ENCODE results near the gene ELMO1. TPM values are rescaled to one million over a fixed set of nuclear protein-coding genes. Genes with fewer than 3 reads are reported as not detected.

The ELMO1 gene
- total and polyA plus RNA-seq, 2 experiments from 2014 or later: 6.5 to 24.9 TPM

GRCh38 chr7:37009125-37009675, 439.5 kb downstream of the ELMO1 start:
- TF ChIP-seq ZNF331 (CRISPR knock-in tag; IDR thresholded peaks at IDR 0.05; ENCODE audit: low read depth): no peak
- TF ChIP-seq ETS1 (IDR thresholded peaks at IDR 0.05): no peak
- TF ChIP-seq ZNF462 (CRISPR knock-in tag; IDR thresholded peaks at IDR 0.05): no peak
- TF ChIP-seq REST (IDR thresholded peaks at IDR 0.05; ENCODE audit: unreplicated experiment): no peak
- no peak for TF ChIP-seq NANOG (IDR thresholded peaks at IDR 0.05; ENCODE audit: borderline replicate concordance)
- no peak for TF ChIP-seq POLR2AphosphoS5 (IDR thresholded peaks at IDR 0.05; ENCODE audit: low read depth)
- TF ChIP-seq EZH2 (IDR thresholded peaks at IDR 0.05; ENCODE audit: low read depth, unreplicated experiment): no peak
- TF ChIP-seq ZNF114 (CRISPR knock-in tag; IDR thresholded peaks at IDR 0.05): no peak
- no peak for TF ChIP-seq STAT1 (IDR thresholded peaks at IDR 0.05; ENCODE audit: unreplicated experiment)
- TF ChIP-seq EZH2phosphoT487 (IDR thresholded peaks at IDR 0.05; ENCODE audit: unreplicated experiment): no peak
- TF ChIP-seq CREB1 (CRISPR knock-in tag; IDR thresholded peaks at IDR 0.05; ENCODE audit: low read depth): no peak
- TF ChIP-seq CTCF (conservative IDR thresholded peaks at IDR 0.05; ENCODE audit: low read depth in 2 of 2): no peak
- TF ChIP-seq JUNB (IDR thresholded peaks at IDR 0.05; ENCODE audit: unreplicated experiment): no peak
- H3K9me3 Mint-ChIP-seq: no peaks in the 10 kb centered on the region
- H3K36me3 Mint-ChIP-seq (ENCODE audit: low read depth): no peaks in the 10 kb centered on the region
- peaks cover 11% of the 10 kb centered on the region; the same call in 2 of the 3 replicates for H3K4me1 Mint-ChIP-seq
- peaks cover 2% of the 10 kb centered on the region for H3K27me3 Mint-ChIP-seq (ENCODE audit: insufficient read depth, low read depth, poor library complexity)
- Histone ChIP-seq H3K27ac (ENCODE audit: low read depth) (no peak overlapping the region), H3F3A (replicated peaks; ENCODE audit: low read depth) (no peaks in the 10 kb centered on the region), H2AFZ (no peak overlapping the region), H3K4me1 (ENCODE audit: insufficient read depth) (no peaks in the 10 kb centered on the region), H3K36me3 (ENCODE audit: insufficient read depth) (no peaks in the 10 kb centered on the region), H3K4me2 (no peak overlapping the region), H3K4me3 (no peak overlapping the region), H3K79me2 (replicated peaks; ENCODE audit: insufficient read depth) (no peaks in the 10 kb centered on the region), H4K20me1 (replicated peaks; ENCODE audit: insufficient read depth) (no peaks in the 10 kb centered on the region), H3K9me2 (ENCODE audit: insufficient read depth) (no peaks in the 10 kb centered on the region), H3K27me3 (ENCODE audit: insufficient read depth) (no peaks in the 10 kb centered on the region)
- H3K4me3 Mint-ChIP-seq: no peak overlapping the region
- no peak for ATAC-seq
- DNase-seq (ENCODE audit: low spot score): no peak
- H3K27ac Mint-ChIP-seq: no peak overlapping the region

Data from GM23338 (cell line).